Tongue (tissue), 2 donors: ENCODE measurements around the gene ZMYND15. TPM values are rescaled to one million over a fixed set of nuclear protein-coding genes. Genes with fewer than 3 reads are reported as not detected.
A peak's percentile ranks its signal among the peaks of the same experiment; 100 is the strongest.

Experiments
- DNase-seq: peaks from one replicate; pipeline ENCODE4 v3.0.0-alpha.2; 2015
- total RNA-seq: library from RNA; depleted of rRNA; stranded (reverse); fragments of >200 nt; gene quantifications from one replicate; pipeline ENCODE4 v1.2.3, GENCODE V29; 2014

The ZMYND15 gene
- total RNA-seq, 1 donor from 2014 or later, result not detected

GRCh38 chr17:4717791-4718190 lies 21.8 kb upstream of the ZMYND15 start:
- no peak for DNase-seq

- no peak for DNase-seq
These were observed 21.4 kb upstream of the ZMYND15 start for GRCh38 chr17:4718276-4718675.

- DNase-seq, result no peak
These were observed 20.5 kb upstream of the ZMYND15 start for GRCh38 chr17:4719146-4719545.

GRCh38 chr17:4719684-4720221 lies 19.9 kb upstream of the ZMYND15 start:
- DNase-seq, result peak; percentile 32

- DNase-seq, result no peak
These were observed 18.8 kb upstream of the ZMYND15 start for GRCh38 chr17:4720787-4721186.

- no peak for DNase-seq
These were observed 18.2 kb upstream of the ZMYND15 start for GRCh38 chr17:4721203-4722135.

GRCh38 chr17:4722678-4723240 lies 16.9 kb upstream of the ZMYND15 start:
- no peak for DNase-seq

- DNase-seq, result no peak
These were observed 15.0 kb upstream of the ZMYND15 start for GRCh38 chr17:4724650-4725049.

- DNase-seq, result no peak
These were observed 13.9 kb upstream of the ZMYND15 start for GRCh38 chr17:4725646-4726310.

GRCh38 chr17:4728124-4728523 lies 11.5 kb upstream of the ZMYND15 start:
- no peak for DNase-seq

GRCh38 chr17:4733073-4733531 lies 6.5 kb upstream of the ZMYND15 start:
- DNase-seq, result no peak

GRCh38 chr17:4734857-4735475 lies 4.7 kb upstream of the ZMYND15 start:
- DNase-seq, result no peak

GRCh38 chr17:4735876-4736651 lies 3.6 kb upstream of the ZMYND15 start:
- peak; percentile 9 for DNase-seq

- peak; percentile 17 for DNase-seq
These were observed 1.2 kb upstream of the ZMYND15 start for GRCh38 chr17:4738136-4739121.

GRCh38 chr17:4740025-4740351 lies 355 bp downstream of the ZMYND15 start:
- DNase-seq, result no peak

- no peak for DNase-seq
These were observed 951 bp downstream of the ZMYND15 start for GRCh38 chr17:4740584-4740983.

- DNase-seq, result no peak
These were observed 1.9 kb downstream of the ZMYND15 start for GRCh38 chr17:4741544-4741943.

- no peak for DNase-seq
These were observed 2.5 kb downstream of the ZMYND15 start for GRCh38 chr17:4742133-4742532.

- no peak for DNase-seq
These were observed 3.0 kb downstream of the ZMYND15 start for GRCh38 chr17:4742629-4743028.

GRCh38 chr17:4743216-4743615 lies 3.6 kb downstream of the ZMYND15 start:
- no peak for DNase-seq
